Smooth muscle cell (in vitro differentiated cells): ENCODE measurements around the gene AUH. TPM values are rescaled to one million over a fixed set of nuclear protein-coding genes. Genes with fewer than 3 reads are reported as not detected.

Experiments
- DNase-seq: peaks from one replicate; lab custom pipeline; 2025; ENCODE audit not compliant: unreplicated experiment; lab: John Stamatoyannopoulos, UW
- H2AFZ ChIP-seq: fragments of 200-600 bp; sonication (generic); 2 replicates; pipeline ENCODE4 v1.6.0; 2016; ENCODE audit warnings: antibody characterized with exemption, low read depth, mild to moderate bottlenecking
- H3F3A ChIP-seq: fragments of 200-600 bp; sonication (generic); 2 replicates; pipeline ENCODE4 v1.6.0; 2017; ENCODE audit warnings: antibody characterized with exemption, low read depth
- H3K27ac ChIP-seq: fragments of 200-600 bp; sonication (generic); 2 replicates; pipeline ENCODE4 v1.5.1; 2016; ENCODE audit warnings: low read depth, mild to moderate bottlenecking
- H3K27me3 ChIP-seq: fragments of 200-600 bp; sonication (generic); 2 replicates; pipeline ENCODE4 v1.6.1; 2016; ENCODE audit warnings: low read depth, mild to moderate bottlenecking
- H3K36me3 ChIP-seq: fragments of 200-600 bp; sonication (generic); 2 replicates; pipeline ENCODE4 v1.5.1; 2016; ENCODE audit warnings: low read depth
- H3K4me1 ChIP-seq: fragments of 200-600 bp; sonication (generic); 2 replicates; pipeline ENCODE4 v1.5.1; 2016; ENCODE audit warnings: low read depth
- H3K4me2 ChIP-seq: fragments of 200-600 bp; sonication (generic); 2 replicates; pipeline ENCODE4 v1.6.0; 2016; ENCODE audit warnings: mild to moderate bottlenecking
- H3K4me3 ChIP-seq: fragments of 200-600 bp; sonication (generic); 2 replicates; pipeline ENCODE4 v1.5.1; 2016; ENCODE audit warnings: mild to moderate bottlenecking
- H3K79me2 ChIP-seq: fragments of 200-600 bp; sonication (generic); 2 replicates; pipeline ENCODE4 v1.6.0; 2016; ENCODE audit warnings: low read depth, mild to moderate bottlenecking
- H3K9ac ChIP-seq: fragments of 200-600 bp; sonication (generic); 2 replicates; pipeline ENCODE4 v1.6.0; 2016; ENCODE audit warnings: low read depth
- H3K9me3 ChIP-seq: fragments of 200-600 bp; sonication (generic); replicated peaks from 2 replicates; pipeline ENCODE4 v1.5.1; 2016; ENCODE audit warnings: low read depth
- H4K20me1 ChIP-seq: fragments of 200-600 bp; sonication (generic); 2 replicates; pipeline ENCODE4 v1.6.0; 2016; ENCODE audit warnings: low read depth
- WGBS: methylation state at CpG from one replicate; pipeline ENCODE4 v1.1.7; 2016; ENCODE audit warnings: low lambda C conversion rate; 5-methylcytosine and 5-hydroxymethylcytosine counted together
- polyA plus RNA-seq: library from polyadenylated mRNA; unstranded; fragments of >200 nt; fragmentation: Nextera tagmentation; extraction: Ambion mirVana; gene quantifications from 2 replicates; pipeline ENCODE4 v1.2.1, GENCODE V29; 2016
- total RNA-seq: library from RNA; depleted of rRNA; stranded (reverse); fragments of >200 nt; gene quantifications from 2 replicates; pipeline ENCODE4 v1.2.3, GENCODE V29; 2014
- TF ChIP-seq, protein P1 (sequence below): fragments of 200-600 bp; sonication (generic); IDR thresholded peaks from 2 replicates; pipeline ENCODE4 v1.5.1; 2017; ENCODE audit warnings: borderline replicate concordance, mild to moderate bottlenecking, antibody characterized with exemption; ENCODE audit not compliant: insufficient read depth, poor library complexity, severe bottlenecking

The AUH gene
- total and polyA plus RNA-seq, 2 experiments from 2014 or later: 8.7 TPM

DNA sequence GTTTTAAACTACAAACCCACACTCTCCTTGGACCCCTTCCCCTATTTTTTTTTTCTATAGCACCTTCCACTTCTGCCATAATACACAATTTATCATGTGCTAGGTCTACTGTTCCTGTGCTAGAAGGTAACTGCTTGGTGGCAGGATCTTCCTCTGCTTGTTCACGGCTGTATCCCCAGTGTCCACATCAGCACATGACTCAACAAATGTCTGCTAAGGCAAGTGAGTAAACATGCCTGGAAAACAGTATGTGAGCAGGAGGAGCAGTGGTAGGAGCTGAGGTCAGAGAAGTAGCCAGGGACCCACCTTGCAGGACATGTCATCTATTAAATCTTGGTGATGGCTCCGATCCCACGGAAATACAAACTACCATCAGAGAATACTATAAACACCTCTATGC, 79.4 kb downstream of the AUH start:
- Histone ChIP-seq H3K36me3 (no peaks in the 10 kb centered on the region), H3K27ac (peak overlapping the region; percentile 11), H3K79me2 (no peaks in the 10 kb centered on the region), H3K4me1 (no peaks in the 10 kb centered on the region), H3K27me3 (no peaks in the 10 kb centered on the region), H3K9me3 (no peaks in the 10 kb centered on the region), H4K20me1 (no peaks in the 10 kb centered on the region), H3F3A (no peaks in the 10 kb centered on the region), H3K4me2 (no peak overlapping the region), H3K4me3 (no peak overlapping the region), H2AFZ (no peak overlapping the region), H3K9ac (no peak overlapping the region)
- TF ChIP-seq, protein P1, sequence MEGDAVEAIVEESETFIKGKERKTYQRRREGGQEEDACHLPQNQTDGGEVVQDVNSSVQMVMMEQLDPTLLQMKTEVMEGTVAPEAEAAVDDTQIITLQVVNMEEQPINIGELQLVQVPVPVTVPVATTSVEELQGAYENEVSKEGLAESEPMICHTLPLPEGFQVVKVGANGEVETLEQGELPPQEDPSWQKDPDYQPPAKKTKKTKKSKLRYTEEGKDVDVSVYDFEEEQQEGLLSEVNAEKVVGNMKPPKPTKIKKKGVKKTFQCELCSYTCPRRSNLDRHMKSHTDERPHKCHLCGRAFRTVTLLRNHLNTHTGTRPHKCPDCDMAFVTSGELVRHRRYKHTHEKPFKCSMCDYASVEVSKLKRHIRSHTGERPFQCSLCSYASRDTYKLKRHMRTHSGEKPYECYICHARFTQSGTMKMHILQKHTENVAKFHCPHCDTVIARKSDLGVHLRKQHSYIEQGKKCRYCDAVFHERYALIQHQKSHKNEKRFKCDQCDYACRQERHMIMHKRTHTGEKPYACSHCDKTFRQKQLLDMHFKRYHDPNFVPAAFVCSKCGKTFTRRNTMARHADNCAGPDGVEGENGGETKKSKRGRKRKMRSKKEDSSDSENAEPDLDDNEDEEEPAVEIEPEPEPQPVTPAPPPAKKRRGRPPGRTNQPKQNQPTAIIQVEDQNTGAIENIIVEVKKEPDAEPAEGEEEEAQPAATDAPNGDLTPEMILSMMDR: no peak
- WGBS: 81% methylated on average over 3 of the region's 3 CpGs
- no peak for DNase-seq

DNA sequence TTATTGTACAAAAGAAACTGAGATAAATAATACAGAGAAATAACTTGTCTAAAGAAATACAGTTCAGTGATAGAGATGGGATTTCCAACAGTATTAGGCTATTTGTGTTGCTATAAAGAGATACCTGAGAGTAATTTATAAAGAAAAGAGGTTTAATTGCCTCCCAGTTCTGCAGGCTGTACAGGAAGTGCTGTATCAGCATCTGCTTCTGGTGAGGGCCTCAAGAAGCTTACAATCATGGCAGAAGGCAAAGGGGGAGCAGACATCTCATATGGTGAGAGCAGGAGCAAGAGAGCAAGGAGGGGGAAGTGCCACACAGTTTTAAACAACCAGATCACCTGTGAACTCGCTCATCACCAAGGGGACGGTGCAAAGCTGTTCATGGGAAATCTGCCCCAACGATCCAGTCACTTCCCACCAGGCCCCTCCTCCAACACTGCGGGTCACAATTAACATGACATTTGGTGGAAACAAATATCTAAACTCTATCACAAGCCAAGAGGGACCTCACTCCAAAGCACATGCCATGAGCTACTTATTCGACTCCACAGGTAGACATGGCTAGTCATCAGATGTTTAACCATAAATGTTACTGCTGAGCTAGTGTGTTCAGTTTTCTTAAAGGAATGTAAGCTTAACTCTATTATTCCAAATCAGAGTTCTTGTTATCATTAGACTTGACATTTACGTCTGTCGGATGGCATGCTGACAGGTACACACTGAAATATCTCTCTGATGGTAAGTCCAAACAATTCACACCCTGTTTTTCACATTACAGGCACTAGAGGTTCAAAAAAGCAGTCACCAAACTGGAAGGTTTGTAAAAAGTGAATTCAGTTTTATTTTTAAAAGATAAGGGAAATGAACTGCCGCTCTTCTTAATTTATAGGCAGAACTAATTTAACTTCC, 82.2 kb downstream of the AUH start:
- 97% methylated on average over 8 of the region's 8 CpGs for WGBS
- Histone ChIP-seq H3K4me3 (no peak overlapping the region), H2AFZ (no peak overlapping the region), H3K4me2 (no peak overlapping the region), H3F3A (no peaks in the 10 kb centered on the region), H3K27ac (no peak overlapping the region), H3K79me2 (no peaks in the 10 kb centered on the region), H3K9ac (no peak overlapping the region), H4K20me1 (no peaks in the 10 kb centered on the region), H3K4me1 (no peaks in the 10 kb centered on the region), H3K9me3 (no peaks in the 10 kb centered on the region), H3K27me3 (no peaks in the 10 kb centered on the region), H3K36me3 (no peaks in the 10 kb centered on the region)
- TF ChIP-seq, protein P1: no peak
- DNase-seq: no peak

DNA sequence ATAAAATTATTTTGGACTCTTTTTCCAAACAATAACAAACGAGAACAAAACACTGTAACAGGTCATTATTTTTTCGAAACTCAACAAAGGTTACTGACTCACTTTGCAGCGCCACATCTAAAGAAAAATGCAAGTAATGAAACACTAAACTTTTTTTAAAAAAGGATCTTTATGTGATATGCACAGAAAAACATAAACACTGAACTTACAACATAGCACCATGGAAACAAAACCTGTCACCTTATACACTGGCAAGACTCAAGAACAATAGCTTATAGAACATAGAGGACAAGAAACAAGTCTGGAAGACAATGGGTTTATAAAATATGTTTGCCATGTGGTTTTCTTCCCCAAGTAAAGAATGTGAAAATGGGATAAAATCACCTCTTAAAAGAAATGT, 85.2 kb downstream of the AUH start:
- Histone ChIP-seq H3K79me2 (no peaks in the 10 kb centered on the region), H3K9me3 (no peaks in the 10 kb centered on the region), H3K4me3 (no peak overlapping the region), H3K27ac (no peak overlapping the region), H3K4me2 (no peak overlapping the region), H3K4me1 (no peaks in the 10 kb centered on the region), H3K9ac (no peak overlapping the region), H4K20me1 (no peaks in the 10 kb centered on the region), H3F3A (no peaks in the 10 kb centered on the region), H3K27me3 (no peaks in the 10 kb centered on the region), H3K36me3 (no peaks in the 10 kb centered on the region), H2AFZ (no peak overlapping the region)
- no peak for DNase-seq
- TF ChIP-seq, protein P1: no peak
- WGBS: 93% methylated on average over 3 of the region's 3 CpGs

DNA sequence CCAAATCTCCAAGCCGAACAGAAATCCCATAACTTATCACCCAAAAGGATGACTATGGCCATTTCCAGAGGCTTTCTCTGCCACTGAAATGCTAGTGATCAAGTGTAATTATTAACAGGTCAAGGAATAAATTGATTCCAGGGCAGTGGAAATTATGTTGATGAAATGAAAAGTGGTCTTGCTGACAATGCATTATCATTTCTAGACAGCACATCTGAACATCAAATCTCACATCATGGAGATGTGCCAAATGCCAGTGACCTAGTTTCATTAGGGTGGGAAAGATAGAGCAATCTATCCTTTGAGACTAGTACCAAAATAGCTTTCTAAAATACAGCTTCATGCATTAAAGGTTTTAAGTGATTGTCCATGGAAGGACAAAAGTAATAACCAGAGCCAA, 86.1 kb downstream of the AUH start:
- Histone ChIP-seq H4K20me1 (no peaks in the 10 kb centered on the region), H3K27ac (no peak overlapping the region), H3K27me3 (no peaks in the 10 kb centered on the region), H3F3A (no peaks in the 10 kb centered on the region), H3K9ac (no peak overlapping the region), H3K4me1 (no peaks in the 10 kb centered on the region), H3K36me3 (no peaks in the 10 kb centered on the region), H3K79me2 (no peaks in the 10 kb centered on the region), H3K4me3 (no peak overlapping the region), H2AFZ (no peak overlapping the region), H3K9me3 (no peaks in the 10 kb centered on the region), H3K4me2 (no peak overlapping the region)
- TF ChIP-seq, protein P1: no peak
- DNase-seq: no peak
- 100% methylated on average over 1 of the region's 1 CpG for WGBS
